ENCODE measurements around the gene CHST10.

DNA sequence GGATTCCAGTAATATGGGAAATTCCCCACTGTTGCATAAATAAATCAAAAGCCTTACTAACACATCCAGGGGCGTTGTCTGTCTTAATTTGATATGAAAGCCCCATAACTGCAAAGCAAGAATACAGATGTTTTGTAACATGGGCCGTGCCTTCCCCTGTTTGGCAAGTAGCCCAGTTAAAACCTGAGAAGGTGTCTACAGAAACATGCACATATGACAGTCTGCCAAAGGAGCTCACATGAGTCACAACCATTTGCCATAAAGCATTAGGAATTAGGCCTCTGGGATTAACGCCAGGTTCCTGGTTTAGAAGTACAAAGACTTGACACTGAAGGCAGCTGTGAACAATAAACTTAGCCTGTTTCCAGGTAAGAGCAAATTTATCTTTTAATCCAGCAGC, 52.0 kb downstream of the CHST10 start:
- TF ChIP-seq, protein P1, sequence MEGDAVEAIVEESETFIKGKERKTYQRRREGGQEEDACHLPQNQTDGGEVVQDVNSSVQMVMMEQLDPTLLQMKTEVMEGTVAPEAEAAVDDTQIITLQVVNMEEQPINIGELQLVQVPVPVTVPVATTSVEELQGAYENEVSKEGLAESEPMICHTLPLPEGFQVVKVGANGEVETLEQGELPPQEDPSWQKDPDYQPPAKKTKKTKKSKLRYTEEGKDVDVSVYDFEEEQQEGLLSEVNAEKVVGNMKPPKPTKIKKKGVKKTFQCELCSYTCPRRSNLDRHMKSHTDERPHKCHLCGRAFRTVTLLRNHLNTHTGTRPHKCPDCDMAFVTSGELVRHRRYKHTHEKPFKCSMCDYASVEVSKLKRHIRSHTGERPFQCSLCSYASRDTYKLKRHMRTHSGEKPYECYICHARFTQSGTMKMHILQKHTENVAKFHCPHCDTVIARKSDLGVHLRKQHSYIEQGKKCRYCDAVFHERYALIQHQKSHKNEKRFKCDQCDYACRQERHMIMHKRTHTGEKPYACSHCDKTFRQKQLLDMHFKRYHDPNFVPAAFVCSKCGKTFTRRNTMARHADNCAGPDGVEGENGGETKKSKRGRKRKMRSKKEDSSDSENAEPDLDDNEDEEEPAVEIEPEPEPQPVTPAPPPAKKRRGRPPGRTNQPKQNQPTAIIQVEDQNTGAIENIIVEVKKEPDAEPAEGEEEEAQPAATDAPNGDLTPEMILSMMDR (IDR thresholded peaks at IDR 0.05): no peak
- TF ChIP-seq, protein P2, sequence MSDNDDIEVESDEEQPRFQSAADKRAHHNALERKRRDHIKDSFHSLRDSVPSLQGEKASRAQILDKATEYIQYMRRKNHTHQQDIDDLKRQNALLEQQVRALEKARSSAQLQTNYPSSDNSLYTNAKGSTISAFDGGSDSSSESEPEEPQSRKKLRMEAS (CRISPR knock-in tag; IDR thresholded peaks at IDR 0.05): no peak
- TF ChIP-seq, protein P3, sequence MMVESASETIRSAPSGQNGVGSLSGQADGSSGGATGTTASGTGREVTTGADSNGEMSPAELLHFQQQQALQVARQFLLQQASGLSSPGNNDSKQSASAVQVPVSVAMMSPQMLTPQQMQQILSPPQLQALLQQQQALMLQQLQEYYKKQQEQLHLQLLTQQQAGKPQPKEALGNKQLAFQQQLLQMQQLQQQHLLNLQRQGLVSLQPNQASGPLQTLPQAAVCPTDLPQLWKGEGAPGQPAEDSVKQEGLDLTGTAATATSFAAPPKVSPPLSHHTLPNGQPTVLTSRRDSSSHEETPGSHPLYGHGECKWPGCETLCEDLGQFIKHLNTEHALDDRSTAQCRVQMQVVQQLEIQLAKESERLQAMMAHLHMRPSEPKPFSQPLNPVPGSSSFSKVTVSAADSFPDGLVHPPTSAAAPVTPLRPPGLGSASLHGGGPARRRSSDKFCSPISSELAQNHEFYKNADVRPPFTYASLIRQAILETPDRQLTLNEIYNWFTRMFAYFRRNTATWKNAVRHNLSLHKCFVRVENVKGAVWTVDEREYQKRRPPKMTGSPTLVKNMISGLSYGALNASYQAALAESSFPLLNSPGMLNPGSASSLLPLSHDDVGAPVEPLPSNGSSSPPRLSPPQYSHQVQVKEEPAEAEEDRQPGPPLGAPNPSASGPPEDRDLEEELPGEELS (CRISPR knock-in tag; IDR thresholded peaks at IDR 0.05): no peak
- no peak for TF ChIP-seq FOXP1 (CRISPR knock-in tag; IDR thresholded peaks at IDR 0.05; ENCODE audit: borderline replicate concordance)

Data from WTC11 (cell line).